CD4-positive, alpha-beta T cell treated with Interleukin-15 for 4 hours (primary cell): ENCODE results near the gene PIP5K1A.
"Not testable (repeated sequence)": the region's sequence is repeated elsewhere in the genome, so short reads cannot be mapped to it uniquely, and the experiment has no call there.

Source experiments
- DNase-seq: peaks from one replicate; pipeline ENCODE4 v3.0.0-alpha.2; 2020; ENCODE audit warnings: low spot score

PIP5K1A gene

DNA sequence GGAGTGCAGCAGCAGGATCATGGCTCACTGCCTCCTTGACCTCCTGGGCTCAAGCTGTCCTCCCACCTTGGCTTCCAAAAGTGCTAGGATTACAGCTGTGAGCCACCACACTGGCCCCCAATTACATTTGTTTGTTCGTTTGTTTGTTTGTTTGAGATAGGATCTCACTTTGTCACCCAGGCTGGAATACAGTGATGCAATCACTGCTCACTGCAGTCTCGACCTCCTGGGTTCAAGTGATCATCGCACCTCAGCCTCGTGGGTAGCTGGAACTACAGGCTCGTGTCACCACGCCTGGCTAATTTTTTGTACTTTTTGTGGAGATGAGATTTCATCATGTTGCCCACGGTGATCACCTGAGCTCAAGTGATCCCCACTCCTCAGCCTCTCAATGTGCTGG lies 6.3 kb upstream of the PIP5K1A start:
- DNase-seq: no peak

- no peak for DNase-seq
Measured at GRCh38 chr1:151193304-151193703, 5.0 kb upstream of the PIP5K1A start.

- no peak for DNase-seq
Measured at GRCh38 chr1:151193856-151194255, 4.5 kb upstream of the PIP5K1A start.

DNA sequence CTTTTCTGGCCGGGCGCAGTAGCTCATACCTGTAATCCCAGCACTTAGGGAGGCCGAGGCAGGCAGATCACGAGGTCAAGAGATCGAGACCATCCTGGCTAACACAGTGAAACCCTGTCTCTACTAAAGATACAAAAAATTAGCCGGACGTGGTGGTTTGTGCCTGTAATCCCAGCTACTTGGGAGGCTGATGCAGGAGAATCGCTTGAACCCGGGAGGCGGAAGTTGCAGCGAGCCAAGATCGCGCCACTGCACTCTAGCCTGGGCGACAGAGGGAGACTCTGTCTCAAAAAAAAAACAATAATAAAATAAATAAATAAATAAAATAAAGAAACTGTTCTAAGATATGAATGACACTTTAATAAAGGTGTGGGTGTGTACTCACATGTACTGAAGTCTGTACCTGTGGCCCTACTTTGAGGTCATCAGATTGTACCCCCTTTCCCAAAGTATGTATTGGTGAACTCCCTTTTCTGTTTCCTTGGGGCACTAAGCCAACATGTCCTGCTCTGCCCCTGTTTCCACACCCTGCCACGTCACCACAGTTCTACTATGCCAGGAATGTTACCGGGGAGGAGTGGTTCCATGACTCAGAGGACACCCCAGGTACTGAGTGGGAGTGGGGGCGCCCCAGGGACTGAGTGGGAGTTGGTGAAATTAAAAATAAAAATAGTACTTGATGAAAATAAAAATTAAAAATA lies 3.3 kb upstream of the PIP5K1A start:
- DNase-seq: not testable (repeated sequence)

- peak; percentile 68 for DNase-seq
Measured at GRCh38 chr1:151196292-151196800, 2.0 kb upstream of the PIP5K1A start.

DNA sequence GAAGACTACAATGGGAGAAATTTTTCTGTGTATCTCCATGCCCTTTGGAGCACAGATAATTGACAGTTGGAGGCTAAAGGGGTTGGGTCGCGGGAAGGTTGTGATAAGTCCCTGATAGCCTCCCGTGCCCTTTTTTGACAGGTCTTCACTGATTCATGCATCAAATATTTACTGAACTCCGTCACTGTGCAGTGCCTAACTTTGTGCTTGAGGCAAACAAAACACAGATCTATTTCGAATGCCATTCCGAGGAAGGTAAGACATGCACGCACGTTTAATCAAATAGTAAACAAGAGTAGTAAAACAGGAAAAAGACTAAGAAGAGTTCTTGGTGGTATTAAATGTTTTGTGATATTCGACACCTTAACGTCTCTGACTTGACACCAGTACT lies 494 bp upstream of the PIP5K1A start:
- DNase-seq: no peak

GRCh38 chr1:151199873-151200581 lies 1.7 kb downstream of the PIP5K1A start:
- peak; percentile 57 for DNase-seq

DNA sequence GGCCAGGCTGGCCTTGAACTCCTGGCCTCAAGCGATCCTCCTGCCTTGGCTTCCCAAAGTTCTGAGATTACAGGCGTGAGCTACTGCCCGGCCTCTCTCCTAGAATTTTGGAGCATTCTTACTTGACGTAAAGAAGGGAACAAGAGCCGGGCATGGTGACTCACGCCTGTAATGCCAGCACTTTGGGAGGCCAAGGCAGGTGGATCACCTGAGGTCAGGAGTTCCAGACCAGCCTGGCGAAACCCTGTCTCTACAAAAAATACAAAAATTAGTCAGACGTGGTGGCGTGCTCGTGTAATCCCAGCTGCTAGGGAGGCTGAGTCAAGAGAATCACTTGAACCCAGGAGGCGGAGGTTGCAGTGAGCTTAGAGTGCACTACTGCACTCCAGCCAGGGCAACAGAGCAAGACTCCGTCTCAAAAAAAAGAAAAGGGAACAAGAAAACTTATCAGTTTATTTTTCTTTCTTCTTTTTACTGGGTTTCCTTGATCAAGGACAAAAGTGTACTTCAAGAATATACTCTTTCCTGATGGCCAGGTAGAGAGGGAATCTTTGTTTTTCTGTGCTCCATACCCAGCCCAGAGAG lies 7.1 kb downstream of the PIP5K1A start:
- not testable (repeated sequence) for DNase-seq

DNA sequence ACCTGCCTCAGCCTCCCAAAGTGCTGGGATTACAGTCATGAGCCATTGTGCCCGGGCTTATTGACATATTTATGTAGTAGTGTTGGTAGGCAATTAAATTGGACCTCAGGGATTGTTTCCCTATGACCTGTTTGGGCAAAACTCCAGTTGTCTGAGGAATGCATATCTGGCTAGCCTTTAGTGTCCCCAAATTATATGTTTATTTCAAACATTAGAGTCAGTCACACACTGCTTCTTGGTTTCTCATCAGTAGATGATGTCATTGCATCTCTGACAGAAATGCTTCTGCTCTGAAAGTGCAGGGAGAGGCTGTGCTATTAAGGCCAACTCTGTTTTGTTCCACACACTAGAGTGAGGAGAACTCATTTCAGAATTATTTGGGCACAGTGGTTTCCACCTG lies 12.5 kb downstream of the PIP5K1A start:
- no peak for DNase-seq

GRCh38 chr1:151211972-151212705 lies 13.8 kb downstream of the PIP5K1A start:
- no peak for DNase-seq

- no peak for DNase-seq
Measured at GRCh38 chr1:151213560-151213959, 15.2 kb downstream of the PIP5K1A start.

DNA sequence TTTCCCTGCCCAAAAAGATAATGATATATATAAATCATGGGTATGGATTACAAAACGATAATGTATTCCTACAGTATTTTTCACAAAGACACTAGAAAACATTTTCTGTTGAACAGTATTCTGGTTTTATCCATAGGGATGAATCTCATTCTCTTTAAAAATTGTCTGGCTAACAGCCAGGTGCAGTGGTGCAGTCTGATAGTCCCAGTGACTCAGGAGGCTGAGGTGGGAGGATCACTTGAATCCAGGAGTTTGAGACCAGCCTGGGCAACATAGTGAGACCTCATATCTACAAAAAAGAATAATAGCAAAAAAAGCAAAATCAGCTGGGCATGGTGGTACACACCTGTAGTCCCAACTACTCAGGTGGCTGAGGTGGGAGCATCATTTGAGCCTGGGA lies 23.3 kb downstream of the PIP5K1A start:
- DNase-seq: no peak

DNA sequence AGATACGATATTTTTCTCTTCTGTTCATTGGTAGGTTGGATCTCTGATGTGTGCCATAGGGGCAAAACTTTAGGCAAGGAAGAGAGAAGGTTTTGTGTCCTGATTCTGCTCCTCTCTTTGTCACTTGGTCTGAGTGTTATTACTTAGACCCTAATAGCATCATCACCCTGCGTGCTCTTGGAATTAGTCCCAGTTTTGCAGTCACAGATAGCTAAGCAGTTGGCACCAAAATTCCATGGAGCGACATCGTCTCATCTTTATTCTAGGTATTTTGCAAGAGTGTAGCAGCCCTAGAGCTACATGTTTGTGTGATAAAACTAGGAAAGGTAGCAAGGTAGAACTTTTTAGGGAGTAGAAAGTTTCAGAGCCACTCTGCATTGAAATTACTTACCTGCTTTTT lies 23.8 kb downstream of the PIP5K1A start:
- no peak for DNase-seq

DNA sequence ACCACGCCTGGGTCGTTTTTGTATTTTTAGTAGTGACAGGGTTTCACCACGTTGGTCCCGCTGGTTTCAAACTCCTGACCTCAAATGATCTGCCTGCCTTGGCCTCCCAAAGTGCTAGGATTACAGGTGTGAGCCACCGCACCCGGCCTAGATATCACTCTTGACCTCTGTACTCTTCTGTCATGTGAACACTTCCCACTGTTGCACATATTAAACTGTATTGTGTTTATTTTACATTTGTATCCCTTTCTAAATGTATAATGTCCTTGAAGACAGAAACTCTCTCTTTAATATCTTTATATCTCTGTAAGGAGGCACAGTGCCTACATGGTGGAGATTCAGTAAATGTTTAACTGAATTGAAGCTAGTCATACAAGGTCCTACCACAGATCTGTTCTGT lies 36.9 kb downstream of the PIP5K1A start:
- DNase-seq: no peak

DNA sequence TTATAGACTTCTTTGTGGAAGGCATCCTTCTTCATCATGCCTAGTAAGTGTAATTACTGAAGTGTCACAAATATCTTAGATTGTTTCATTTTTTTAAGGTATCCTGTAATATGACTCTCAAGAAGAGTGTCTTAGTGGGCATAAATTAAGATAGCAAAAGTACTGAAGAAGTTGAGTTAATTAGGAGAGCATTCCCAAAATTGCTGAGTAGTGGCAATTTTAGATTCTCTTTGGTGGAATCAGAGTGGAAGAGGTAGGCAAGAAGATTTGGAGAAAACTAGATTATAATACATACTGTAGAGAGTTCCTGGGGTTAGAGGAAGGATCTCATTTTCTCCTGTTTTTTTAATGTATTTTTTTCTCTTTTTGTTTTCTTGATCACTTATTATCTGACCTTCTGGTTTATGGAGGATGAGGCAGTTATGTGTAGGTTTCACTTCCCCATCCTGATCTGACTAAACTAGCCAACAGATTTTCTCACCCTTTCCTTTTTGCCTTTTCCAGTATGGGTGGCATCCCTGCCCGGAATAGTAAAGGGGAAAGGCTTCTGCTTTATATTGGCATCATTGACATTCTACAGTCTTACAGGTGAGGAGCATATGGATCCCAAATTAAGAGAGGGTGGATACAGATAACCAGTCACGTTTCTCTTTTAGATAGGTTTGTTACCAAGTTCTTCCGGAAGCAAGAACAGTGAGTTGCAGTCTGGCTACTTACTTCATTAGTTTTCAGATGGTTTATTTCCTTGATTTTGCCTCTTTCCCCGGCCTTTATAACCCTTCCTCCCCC lies 39.5 kb downstream of the PIP5K1A start:
- DNase-seq: no peak

- no peak for DNase-seq
Measured at GRCh38 chr1:151238467-151238739, 40.1 kb downstream of the PIP5K1A start.

DNA sequence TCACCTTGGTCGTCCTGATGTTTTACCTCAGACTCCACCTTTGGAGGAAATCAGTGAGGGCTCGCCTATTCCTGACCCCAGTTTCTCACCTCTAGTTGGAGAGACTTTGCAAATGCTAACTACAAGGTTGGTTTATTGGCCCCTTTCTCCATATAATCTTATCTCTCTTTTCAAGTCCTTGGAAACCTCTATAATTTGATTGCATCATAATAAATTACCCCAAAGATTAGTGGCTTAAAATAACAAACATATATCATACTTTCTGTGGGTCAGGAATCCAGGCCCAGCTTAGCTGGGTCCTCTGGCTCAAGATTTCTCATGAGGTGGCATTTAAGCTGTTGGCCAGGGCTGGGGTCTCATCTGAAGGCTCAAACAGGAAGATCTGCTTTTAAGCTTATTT lies 44.1 kb downstream of the PIP5K1A start:
- DNase-seq: no peak

- no peak for DNase-seq
Measured at GRCh38 chr1:151243683-151244216, 45.4 kb downstream of the PIP5K1A start.

DNA sequence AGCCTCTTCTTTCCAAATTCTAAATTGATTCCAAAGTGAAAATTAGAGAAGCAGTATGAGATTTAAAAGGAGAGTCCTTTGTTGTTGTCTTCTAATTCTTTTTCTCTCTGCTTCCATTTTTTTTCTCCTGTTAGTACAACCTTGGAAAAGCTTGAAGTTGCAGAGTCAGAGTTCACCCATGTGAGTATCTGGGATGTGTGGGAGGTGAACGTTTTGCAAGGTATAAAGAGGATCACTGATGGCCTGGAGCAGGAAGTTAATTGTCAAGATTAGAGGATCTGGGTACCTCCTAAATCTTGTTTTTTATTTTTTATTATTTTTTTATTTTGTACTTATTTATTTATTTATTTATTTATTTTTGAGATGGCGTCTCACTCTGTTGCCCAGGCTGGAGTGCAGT lies 48.4 kb downstream of the PIP5K1A start:
- DNase-seq: no peak

DNA sequence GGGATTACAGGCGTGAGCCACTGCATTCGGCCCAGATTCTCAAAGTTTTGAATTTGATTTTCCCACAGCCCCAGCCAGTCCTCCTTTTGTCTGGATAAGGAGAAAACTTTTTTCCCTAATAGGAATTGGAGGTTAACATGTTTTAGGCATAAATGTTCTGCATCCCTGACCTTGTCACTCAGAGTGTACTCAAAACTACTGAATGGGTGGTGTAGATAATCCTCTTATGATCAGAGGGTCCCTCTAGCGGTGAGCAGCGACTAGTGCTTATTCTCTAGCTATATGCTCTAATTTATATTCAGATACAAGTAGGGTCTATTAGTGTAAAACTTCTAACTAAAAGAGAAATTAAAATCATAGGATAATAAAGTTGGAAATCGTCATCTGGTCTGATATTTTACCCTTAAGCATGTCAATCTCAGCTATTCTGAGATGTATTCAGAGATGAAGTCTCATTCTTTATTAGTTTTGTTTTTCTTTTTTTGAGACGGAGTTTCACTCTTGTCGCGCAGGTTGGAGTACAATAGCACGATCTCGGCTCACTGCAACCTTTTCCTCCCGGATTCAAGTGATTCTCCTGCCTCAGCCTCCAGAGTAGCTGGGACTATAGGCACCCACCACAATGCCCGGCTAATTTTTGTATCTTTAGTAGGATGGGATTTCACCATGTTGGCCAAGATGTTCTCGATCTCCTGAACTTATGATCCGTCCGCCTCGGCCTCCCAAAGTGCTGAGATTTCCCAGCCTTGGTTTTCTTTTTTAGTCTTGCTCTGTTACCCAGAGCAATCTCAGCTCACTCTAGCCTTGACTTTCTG lies 53.5 kb downstream of the PIP5K1A start:
- peak; percentile 78 for DNase-seq
